ENCODE results near the gene OGFOD1. TPM values are rescaled to one million over a fixed set of nuclear protein-coding genes. Genes with fewer than 3 reads are reported as not detected.

OGFOD1 gene
- total and polyA plus RNA-seq, 2 donors (not counting 3 experiments of a cell fraction or from before 2014, with no cell fraction given): 26.6 to 54.8 TPM

GRCh38 chr16:56413381-56413780, 38.0 kb upstream of the OGFOD1 start:
- BruUV-seq (replicated peaks): no TSS peak
- Histone ChIP-seq H3K9ac (replicated peaks; ENCODE audit: extremely low read depth, insufficient read depth, low read length) (no peak overlapping the region), H3K4me2 (ENCODE audit: insufficient read depth, low read length) (no peak overlapping the region), H3K4me1 (ENCODE audit: control insufficient read depth, extremely low read depth, insufficient read depth, low read length) (no peaks in the 10 kb centered on the region), H3K36me3 (ENCODE audit: control insufficient read depth in 2 of 2, extremely low read depth in 1 of 2, insufficient read depth in 2 of 2, low read length in 2 of 2) (peaks cover 8% of the 10 kb centered on the region in 2 experiments), H3K79me2 (ENCODE audit: control insufficient read depth, insufficient read depth, low read length) (peaks cover 29% of the 10 kb centered on the region), H3K9me3 (replicated peaks; ENCODE audit: control insufficient read depth, insufficient read depth, low read length) (no peaks in the 10 kb centered on the region), H3K27ac (ENCODE audit: insufficient read depth, low read depth, low read length) (no peak overlapping the region), H3K9me1 (replicated peaks; ENCODE audit: control insufficient read depth, extremely low read depth, insufficient read depth, low read length) (no peaks in the 10 kb centered on the region), H2AFZ (ENCODE audit: low read depth, low read length) (no peak overlapping the region), H3K4me3 (replicated peaks in 1 of 3; ENCODE audit: insufficient read depth in 1 of 3, low read depth in 1 of 3, low read length in 3 of 3) (no peak overlapping the region), H3K27me3 (ENCODE audit: control insufficient read depth in 2 of 2, insufficient read depth in 2 of 2, low read length in 2 of 2) (no peaks in the 10 kb centered on the region), H4K20me1 (replicated peaks; ENCODE audit: control insufficient read depth, extremely low read depth, insufficient read depth, low read length) (no peaks in the 10 kb centered on the region)
- CTCF ChIA-PET: no interaction called here
- FAIRE-seq (no peak), DNase-seq (ENCODE audit: low read depth, low spot score) (no peak)
- intact Hi-C loops (cut with micrococcal nuclease) (no loop called here), dilution Hi-C loops (cut with MboI; ENCODE audit: extremely low pct_ligation_motif_present, low sequenced_read_pairs) (no loop called here)
- POLR2A ChIA-PET: no interaction called here
- no peak for TF ChIP-seq POLR2AphosphoS5 (IDR thresholded peaks at IDR 0.05; ENCODE audit: insufficient read depth, low read depth, low read length)
- no peak for TF ChIP-seq JUN (IDR thresholded peaks at IDR 0.05; ENCODE audit: borderline replicate concordance, insufficient read depth, insufficient read length, low read depth)
- TF ChIP-seq FOS (IDR thresholded peaks at IDR 0.05; ENCODE audit: borderline replicate concordance, insufficient read depth, low read length): no peak

DNA sequence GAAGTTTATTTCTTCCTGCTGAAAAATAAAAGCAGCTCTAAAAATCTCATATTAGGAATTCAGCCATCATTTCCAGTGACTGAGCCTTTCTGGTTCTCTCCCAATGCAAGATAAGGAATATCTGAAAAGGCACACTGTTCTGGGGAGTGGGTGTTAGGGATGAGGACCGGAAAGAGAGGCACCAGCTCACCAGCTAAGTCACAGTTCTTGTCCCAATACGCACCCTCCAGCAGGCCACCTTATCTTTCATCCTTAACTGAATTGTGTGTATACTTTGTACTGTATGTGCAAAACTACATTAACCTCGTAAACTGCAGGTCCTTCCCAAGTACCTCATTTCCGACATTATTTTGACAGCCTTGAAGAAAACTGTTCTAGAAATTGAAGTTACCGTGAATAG, 37.0 kb upstream of the OGFOD1 start:
- H3K36me3 ChIP-seq (ENCODE audit: control insufficient read depth in 2 of 2, extremely low read depth in 1 of 2, insufficient read depth in 2 of 2, low read length in 2 of 2): peaks cover 2 to 4% of the 10 kb centered on the region in 2 experiments
- H3K4me2 ChIP-seq (ENCODE audit: insufficient read depth, low read length): no peak overlapping the region
- H3K9me1 ChIP-seq (replicated peaks; ENCODE audit: control insufficient read depth, extremely low read depth, insufficient read depth, low read length): no peaks in the 10 kb centered on the region
- H3K27ac ChIP-seq (ENCODE audit: insufficient read depth, low read depth, low read length): no peak overlapping the region
- no peak for TF ChIP-seq MYC (IDR thresholded peaks at IDR 0.05; ENCODE audit: low read depth, low read length)
- no peak for TF ChIP-seq MAX (IDR thresholded peaks at IDR 0.05; ENCODE audit: insufficient read depth, insufficient read length)
- no peak for TF ChIP-seq GATA2 (IDR thresholded peaks at IDR 0.05; ENCODE audit: insufficient read depth, insufficient read length, low read depth, low read length)
- TF ChIP-seq POLR2A (IDR thresholded peaks at IDR 0.05; ENCODE audit: low read depth, low read length): no peak
- no peak for TF ChIP-seq POLR2AphosphoS5 (IDR thresholded peaks at IDR 0.05; ENCODE audit: insufficient read depth, low read depth, low read length)
- TF ChIP-seq EZH2 (IDR thresholded peaks at IDR 0.05; ENCODE audit: borderline replicate concordance, low read depth, low read length, severe bottlenecking): no peak
- TF ChIP-seq JUN (IDR thresholded peaks at IDR 0.05; ENCODE audit: borderline replicate concordance, insufficient read depth, insufficient read length, low read depth): no peak
- TF ChIP-seq CTCF (IDR thresholded peaks at IDR 0.05; ENCODE audit: extremely low read depth in 1 of 2, insufficient read depth in 1 of 2, low read depth in 1 of 2, low read length in 2 of 2): no peak
- TF ChIP-seq FOS (IDR thresholded peaks at IDR 0.05; ENCODE audit: borderline replicate concordance, insufficient read depth, low read length): no peak
- intact Hi-C loops (cut with micrococcal nuclease): no loop called here
- H3K9me3 ChIP-seq (replicated peaks; ENCODE audit: control insufficient read depth, insufficient read depth, low read length): no peaks in the 10 kb centered on the region
- H3K4me3 ChIP-seq (replicated peaks in 1 of 3; ENCODE audit: insufficient read depth in 1 of 3, low read depth in 1 of 3, low read length in 3 of 3): no peak overlapping the region
- H4K20me1 ChIP-seq (replicated peaks; ENCODE audit: control insufficient read depth, extremely low read depth, insufficient read depth, low read length): no peaks in the 10 kb centered on the region
- H2AFZ ChIP-seq (ENCODE audit: low read depth, low read length): no peak overlapping the region
- BruUV-seq (replicated peaks): no TSS peak
- H3K9ac ChIP-seq (replicated peaks; ENCODE audit: extremely low read depth, insufficient read depth, low read length): no peak overlapping the region
- DNase-seq (ENCODE audit: low read depth, low spot score) (no peak), FAIRE-seq (no peak)
- ChIA-PET POLR2A (no interaction called here), CTCF (interaction anchor here (1.0 kb wide), 1 partner anchor 13 kb away, joined by 3 read pairs; no protein-coding TSS in a partner anchor)
- dilution Hi-C loops (cut with MboI; ENCODE audit: extremely low pct_ligation_motif_present, low sequenced_read_pairs): no loop called here
- no peaks in the 10 kb centered on the region for H3K4me1 ChIP-seq (ENCODE audit: control insufficient read depth, extremely low read depth, insufficient read depth, low read length)
- peaks cover 35% of the 10 kb centered on the region for H3K79me2 ChIP-seq (ENCODE audit: control insufficient read depth, insufficient read depth, low read length)
- H3K27me3 ChIP-seq (ENCODE audit: control insufficient read depth in 2 of 2, insufficient read depth in 2 of 2, low read length in 2 of 2): no peaks in the 10 kb centered on the region

Measured in endothelial cell of umbilical vein (primary cell).